Body of pancreas (tissue), 4 donors: ENCODE results near the gene CHCHD3. TPM values are rescaled to one million over a fixed set of nuclear protein-coding genes. Genes with fewer than 3 reads are reported as not detected.

ENCODE experiments used
- ATAC-seq: fragments of 150-250 bp; one replicate; pipeline ENCODE4 v1.9.1; 2016
- DNase-seq, 4 donors: peaks; one replicate each; pipeline ENCODE4 v3.0.0-alpha.2; 2019
- H3K27ac ChIP-seq, 4 donors: fragments of 200-600 bp; sonication (generic); 1 replicate in 3 of 4; 2 replicates in 1 of 4; pipeline versions ENCODE4 v1.5.1 to v1.6.1; 2016 to 2019; ENCODE audit warnings: mild to moderate bottlenecking in 1 of 4, mixed read lengths in 1 of 4, moderate library complexity in 1 of 4
- H3K27me3 ChIP-seq, 2 donors: fragments of 200-600 bp; sonication (generic); one replicate each; pipeline ENCODE4 v1.6.0; 2016; ENCODE audit warnings: mild to moderate bottlenecking in 1 of 2
- H3K36me3 ChIP-seq, 2 donors: fragments of 200-600 bp; sonication (generic); replicated peaks in 1 of 2; 2 replicates each; pipeline ENCODE4 v1.5.1; 2016; ENCODE audit warnings: low read depth in 2 of 2; ENCODE audit not compliant: insufficient read depth in 1 of 2
- H3K4me1 ChIP-seq: fragments of 200-600 bp; sonication (generic); one replicate; pipeline ENCODE4 v1.6.0; 2016
- H3K4me3 ChIP-seq, 2 donors: fragments of 200-600 bp; sonication (generic); 1 replicate in 1 of 2; 2 replicates in 1 of 2; pipeline ENCODE4 v1.5.1; 2016 to 2019
- H3K9me3 ChIP-seq, 3 donors: fragments of 200-600 bp; sonication (generic); 1 replicate in 2 of 3; 2 replicates in 1 of 3; pipeline ENCODE4 v1.5.1; 2016
- CTCF ChIP-seq, 7 experiments: fragments of 450-650 bp in 4 of 7; fragments of 200-600 bp in 3 of 7; sonication (generic) in 3 of 7; IDR thresholded peaks; one replicate each; pipeline ENCODE4 v1.5.1; 2016 to 2019; ENCODE audit warnings: antibody characterized with exemption in 7 of 7
- POLR2A ChIP-seq, 3 donors: fragments of 450-650 bp; IDR thresholded peaks; one replicate each; pipeline ENCODE4 v1.6.1; 2016; ENCODE audit warnings: antibody characterized with exemption in 3 of 3, mild to moderate bottlenecking in 2 of 3
- WGBS, 2 donors: methylation state at CpG; one replicate each; pipeline ENCODE4 v1.1.5; 2017; 5-methylcytosine and 5-hydroxymethylcytosine counted together
- intact Hi-C: fragments of 100-400 bp; cut with DNase I; formaldehyde crosslinking; loops from one replicate; pipeline ENCODE4 v1.15.1; 2023
- total RNA-seq, 2 donors: library from RNA; depleted of rRNA; stranded (reverse); fragments of >200 nt; gene quantifications; one replicate each; pipeline ENCODE4 v1.1.0, GENCODE V29; 2016

Gene CHCHD3
- total RNA-seq, 2 donors from 2014 or later, result 24.4 to 32.6 TPM

- Histone ChIP-seq H3K9me3 (no peaks in the 10 kb centered on the region), H3K4me1 (peaks cover 8% of the 10 kb centered on the region), H3K27ac (no peak overlapping the region), H3K36me3 (no peaks in the 10 kb centered on the region), H3K27me3 (no peaks in the 10 kb centered on the region), H3K4me3 (no peak overlapping the region)
- ATAC-seq (no peak), DNase-seq (no peak)
- intact Hi-C loops, result no loop called here
- TF ChIP-seq POLR2A (IDR thresholded peaks at IDR 0.05), result no peak
- TF ChIP-seq CTCF (IDR thresholded peaks at IDR 0.05), result no peak
- WGBS, 2 donors, result 98 to 100% methylated on average over 4 of the region's 4 CpGs
Observed at GRCh38 chr7:132857703-132858102, 224.2 kb downstream of the CHCHD3 start.

GRCh38 chr7:132857031-132857430 is 224.9 kb downstream of the CHCHD3 start:
- H3K27ac ChIP-seq, result no peak overlapping the region
- H3K36me3 ChIP-seq, result no peaks in the 10 kb centered on the region
- ATAC-seq, result no peak
- no peak for DNase-seq
- H3K4me3 ChIP-seq, result no peak overlapping the region
- 88 to 98% methylated on average over 4 of the region's 4 CpGs for WGBS, 2 donors
- no peaks in the 10 kb centered on the region for H3K27me3 ChIP-seq
- peaks cover 8% of the 10 kb centered on the region for H3K4me1 ChIP-seq
- no peaks in the 10 kb centered on the region for H3K9me3 ChIP-seq
- intact Hi-C loops, result no loop called here
- TF ChIP-seq POLR2A (IDR thresholded peaks at IDR 0.05) (no peak), CTCF (IDR thresholded peaks at IDR 0.05) (no peak)

GRCh38 chr7:132856416-132856815 is 225.5 kb downstream of the CHCHD3 start:
- WGBS, 2 donors, result 88 to 97% methylated on average over 5 of the region's 5 CpGs
- intact Hi-C loops, result no loop called here

GRCh38 chr7:132855901-132856300 is 226.0 kb downstream of the CHCHD3 start:
- Histone ChIP-seq H3K9me3 (no peaks in the 10 kb centered on the region), H3K27ac (no peak overlapping the region), H3K4me3 (no peak overlapping the region), H3K27me3 (no peaks in the 10 kb centered on the region), H3K36me3 (no peaks in the 10 kb centered on the region), H3K4me1 (peaks cover 8% of the 10 kb centered on the region)
- 94 to 98% methylated on average over 2 of the region's 2 CpGs for WGBS, 2 donors
- TF ChIP-seq POLR2A (IDR thresholded peaks at IDR 0.05) (no peak), CTCF (IDR thresholded peaks at IDR 0.05) (no peak)
- DNase-seq (no peak), ATAC-seq (no peak)
- intact Hi-C loops, result no loop called here

More at GRCh38 chr7:132856416-132856815, 225.5 kb downstream of the CHCHD3 start:
- H3K4me3 ChIP-seq, result no peak overlapping the region
- no peak for TF ChIP-seq CTCF (IDR thresholded peaks at IDR 0.05)
- TF ChIP-seq POLR2A (IDR thresholded peaks at IDR 0.05), result no peak
- no peaks in the 10 kb centered on the region for H3K27me3 ChIP-seq
- ATAC-seq (no peak), DNase-seq (no peak)
- H3K9me3 ChIP-seq, result no peaks in the 10 kb centered on the region
- no peaks in the 10 kb centered on the region for H3K36me3 ChIP-seq
- peaks cover 8% of the 10 kb centered on the region for H3K4me1 ChIP-seq
- H3K27ac ChIP-seq, result no peak overlapping the region

GRCh38 chr7:132854238-132854637 is 227.7 kb downstream of the CHCHD3 start:
- no peak overlapping the region for H3K27ac ChIP-seq
- ATAC-seq, result no peak
- peaks cover 8% of the 10 kb centered on the region for H3K4me1 ChIP-seq
- H3K27me3 ChIP-seq, result no peaks in the 10 kb centered on the region
- H3K4me3 ChIP-seq, result no peak overlapping the region
- H3K9me3 ChIP-seq, result no peaks in the 10 kb centered on the region
- DNase-seq, result no peak
- intact Hi-C loops, result no loop called here
- no peaks in the 10 kb centered on the region for H3K36me3 ChIP-seq
- WGBS, 2 donors, result 97% methylated on average over 1 of the region's 1 CpG
- no peak for TF ChIP-seq CTCF (IDR thresholded peaks at IDR 0.05)
- no peak for TF ChIP-seq POLR2A (IDR thresholded peaks at IDR 0.05)
